Measurements from ENCODE around the gene RAVER2.

Gene RAVER2

DNA sequence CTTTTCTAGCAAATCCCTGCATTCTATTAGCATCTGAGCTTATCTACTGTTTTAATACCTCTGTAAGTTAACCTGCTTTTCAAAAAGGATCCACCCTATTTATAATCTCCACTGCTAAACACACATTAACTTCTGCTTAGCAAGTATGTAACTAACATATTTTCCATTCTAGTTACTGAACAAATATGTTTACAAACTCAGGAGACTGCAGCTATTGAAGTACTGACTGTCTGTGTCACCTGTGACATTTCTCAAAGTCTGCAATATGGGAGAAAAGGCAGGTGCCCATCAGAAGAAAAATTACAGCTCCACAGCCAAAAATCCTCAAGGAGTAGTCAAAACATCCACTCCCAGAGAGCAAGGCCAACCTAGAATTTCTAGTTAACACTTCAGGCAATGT is 133.2 kb downstream of the RAVER2 start:
- Histone ChIP-seq H3K27me3 (ENCODE audit: control insufficient read depth, insufficient read depth, low read length) (no peaks in the 10 kb centered on the region), H3K36me3 (ENCODE audit: control insufficient read depth, insufficient read depth, low read length) (peaks cover 15% of the 10 kb centered on the region), H3K27ac (ENCODE audit: low read depth, low read length) (no peak overlapping the region)

DNA sequence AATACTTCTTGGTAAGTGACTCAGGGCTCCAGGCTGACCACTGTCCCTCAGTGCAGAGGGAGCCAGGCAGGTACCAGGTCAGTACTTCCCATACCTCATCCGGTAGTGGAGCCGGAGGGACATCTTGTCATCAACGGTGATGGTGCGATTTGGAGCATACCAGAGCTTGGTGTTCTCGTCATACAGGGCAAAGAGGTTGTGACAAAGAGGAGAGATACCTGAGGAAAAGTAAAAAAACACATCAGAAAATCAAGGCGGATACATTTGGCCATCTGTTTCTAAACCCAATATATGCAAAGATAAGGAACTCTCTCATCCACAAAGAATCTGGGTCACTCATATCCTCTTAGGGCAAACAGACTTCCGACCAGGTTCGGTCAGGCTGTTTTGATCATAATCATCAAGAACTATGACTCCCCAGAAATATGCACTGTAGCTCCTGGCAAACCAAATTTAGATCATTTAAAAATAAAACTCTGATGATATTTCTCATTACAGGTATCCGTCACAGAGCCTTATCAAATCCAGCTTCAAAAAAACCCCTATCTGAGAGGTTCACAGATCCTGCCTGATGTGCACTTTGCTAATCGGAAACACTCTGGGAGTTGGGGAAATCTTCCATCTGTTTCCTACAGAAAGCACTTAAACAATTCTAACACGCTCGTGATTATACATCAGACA is 134.2 kb downstream of the RAVER2 start:
- no peak overlapping the region for H3K4me3 ChIP-seq (ENCODE audit: low read length)
- H3K27ac ChIP-seq (ENCODE audit: low read depth, low read length): no peak overlapping the region
- no peaks in the 10 kb centered on the region for H3K27me3 ChIP-seq (ENCODE audit: control insufficient read depth, insufficient read depth, low read length)
- H3K4me1 ChIP-seq (ENCODE audit: control insufficient read depth, insufficient read depth, low read length): no peaks in the 10 kb centered on the region
- peaks cover 11% of the 10 kb centered on the region for H3K36me3 ChIP-seq (ENCODE audit: control insufficient read depth, insufficient read depth, low read length)
- H3K9ac ChIP-seq (ENCODE audit: low read length): no peak overlapping the region

More for the DNA sequence above, 133.2 kb downstream of the RAVER2 start:
- no peak overlapping the region for H3K9ac ChIP-seq (ENCODE audit: low read length)
- no peak overlapping the region for H3K4me3 ChIP-seq (ENCODE audit: low read length)
- H3K4me1 ChIP-seq (ENCODE audit: control insufficient read depth, insufficient read depth, low read length): no peaks in the 10 kb centered on the region

DNA sequence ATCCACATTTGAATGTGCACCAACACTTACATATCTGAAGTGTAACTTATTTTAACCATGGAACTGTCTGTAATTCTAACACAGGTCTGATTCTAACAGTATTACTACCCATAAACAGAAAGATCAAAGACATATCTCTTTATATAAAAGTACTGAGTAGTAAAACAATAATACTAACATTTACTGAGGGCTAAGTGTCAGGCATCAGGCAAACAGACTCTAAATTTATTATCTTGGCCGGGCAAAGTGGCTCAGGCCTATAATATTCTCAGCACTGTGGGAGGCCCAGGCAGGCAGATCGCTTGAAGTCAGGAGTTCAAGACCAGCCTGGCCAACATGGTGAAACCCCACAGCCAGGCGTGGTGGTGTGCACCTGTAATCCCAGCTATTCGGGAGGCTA is 135.6 kb downstream of the RAVER2 start:
- no peak overlapping the region for H3K9ac ChIP-seq (ENCODE audit: low read length)
- H3K4me3 ChIP-seq (ENCODE audit: low read length): no peak overlapping the region
- no peaks in the 10 kb centered on the region for H3K27me3 ChIP-seq (ENCODE audit: control insufficient read depth, insufficient read depth, low read length)
- no peak overlapping the region for H3K27ac ChIP-seq (ENCODE audit: low read depth, low read length)
- H3K4me1 ChIP-seq (ENCODE audit: control insufficient read depth, insufficient read depth, low read length): no peaks in the 10 kb centered on the region
- H3K36me3 ChIP-seq (ENCODE audit: control insufficient read depth, insufficient read depth, low read length): peaks cover 11% of the 10 kb centered on the region

GRCh38 chr1:64881281-64881680 is 136.4 kb downstream of the RAVER2 start:
- Histone ChIP-seq H3K27me3 (ENCODE audit: control insufficient read depth, insufficient read depth, low read length) (no peaks in the 10 kb centered on the region), H3K9ac (ENCODE audit: low read length) (no peak overlapping the region), H3K36me3 (ENCODE audit: control insufficient read depth, insufficient read depth, low read length) (peaks cover 8% of the 10 kb centered on the region), H3K4me1 (ENCODE audit: control insufficient read depth, insufficient read depth, low read length) (no peaks in the 10 kb centered on the region), H3K4me3 (ENCODE audit: low read length) (no peak overlapping the region), H3K27ac (ENCODE audit: low read depth, low read length) (no peak overlapping the region)
